Activated T-helper 2 cell treated with anti-CD3 and anti-CD28 coated beads, Interferon-gamma antibody, Interleukin-2, Interleukin-4, amounts not matched to agents 10 μg/mL and 5 μg/mL and 100 μg/mL, durations not matched to agents 14 hours and 24 hours and 36 hours (primary cell): ENCODE measurements around the gene TMEM178B. TPM values are rescaled to one million over a fixed set of nuclear protein-coding genes. Genes with fewer than 3 reads are reported as not detected.

Experiments
- DNase-seq: peaks from one replicate; pipeline ENCODE4 v3.0.0; 2021; ENCODE audit warnings: low spot score
- H3K27ac Mint-ChIP-seq: one replicate; pipeline ENCODE4 v1.8.0; 2021; ENCODE audit warnings: mixed read lengths
- H3K27me3 Mint-ChIP-seq: one replicate; pipeline ENCODE4 v1.8.0; 2021; ENCODE audit warnings: low read depth, mixed read lengths
- H3K36me3 Mint-ChIP-seq: one replicate; pipeline ENCODE4 v1.8.0; 2021; ENCODE audit warnings: low read depth, mixed read lengths
- H3K4me1 Mint-ChIP-seq: one replicate; pipeline ENCODE4 v1.8.0; 2021; ENCODE audit warnings: low read depth, mixed read lengths
- H3K4me3 Mint-ChIP-seq: one replicate; pipeline ENCODE4 v1.8.0; 2021; ENCODE audit warnings: low read depth, mild to moderate bottlenecking, moderate library complexity, mixed read lengths
- H3K9me3 Mint-ChIP-seq: one replicate; pipeline ENCODE4 v1.8.0; 2021; ENCODE audit warnings: mixed read lengths
- intact Hi-C: fragments of 100-400 bp; cut with micrococcal nuclease; formaldehyde crosslinking; loops from one replicate; pipeline ENCODE4 v1.15.1; 2023
- total RNA-seq: library from RNA; stranded (reverse); gene quantifications from 2 replicates; pipeline ENCODE4 v1.2.3, GENCODE V29; 2022

The TMEM178B gene
- total RNA-seq, 1 donor from 2014 or later: 0.30 TPM

DNA sequence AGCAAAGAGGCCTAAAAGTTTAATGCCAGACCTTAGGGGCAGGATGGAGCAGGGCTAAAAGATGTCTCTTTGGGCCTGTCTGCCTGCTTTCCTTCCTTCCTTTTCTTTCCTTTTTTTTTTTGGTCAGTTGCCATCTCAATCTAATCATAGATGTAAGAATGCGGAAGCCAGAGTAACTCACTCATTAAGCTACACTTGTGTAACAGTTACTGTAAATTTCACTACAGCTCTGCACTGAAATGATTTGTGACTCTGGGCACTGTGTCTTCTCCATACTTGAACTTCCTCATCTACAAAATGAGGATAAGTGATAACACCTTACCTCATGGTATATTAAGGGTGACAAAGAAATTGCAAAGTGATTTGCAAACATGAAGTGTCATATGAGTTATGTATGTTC is 401.8 kb downstream of the TMEM178B start:
- H3K36me3 Mint-ChIP-seq: no peaks in the 10 kb centered on the region
- peaks cover 5% of the 10 kb centered on the region for H3K27me3 Mint-ChIP-seq
- DNase-seq: no peak
- H3K4me1 Mint-ChIP-seq: no peaks in the 10 kb centered on the region
- intact Hi-C loops: no loop called here
- no peak overlapping the region for H3K4me3 Mint-ChIP-seq
- no peaks in the 10 kb centered on the region for H3K9me3 Mint-ChIP-seq
- no peak overlapping the region for H3K27ac Mint-ChIP-seq

DNA sequence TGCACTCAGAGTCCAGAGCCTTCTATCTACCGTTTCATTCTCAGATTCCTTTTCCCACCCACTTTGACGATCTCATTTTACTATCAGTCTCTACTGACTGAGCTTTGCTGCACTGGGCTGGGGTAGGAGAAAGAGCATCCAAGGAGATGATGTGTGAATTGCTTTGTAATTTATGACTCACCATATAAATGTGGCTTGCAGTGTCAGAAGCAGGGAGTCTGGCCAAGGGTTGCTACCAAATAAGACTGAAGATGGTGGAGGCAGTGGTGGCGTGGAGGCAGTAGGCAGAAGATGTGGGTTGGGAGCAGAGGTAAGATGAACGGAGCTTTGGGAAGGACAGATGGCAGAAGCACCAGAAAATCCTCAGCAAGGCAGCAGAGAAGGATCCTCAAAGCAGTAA is 404.0 kb downstream of the TMEM178B start:
- intact Hi-C loops: no loop called here
- Mint-ChIP-seq H3K9me3 (no peaks in the 10 kb centered on the region), H3K4me1 (no peaks in the 10 kb centered on the region), H3K4me3 (no peak overlapping the region), H3K36me3 (no peaks in the 10 kb centered on the region), H3K27ac (no peak overlapping the region), H3K27me3 (peaks cover 5% of the 10 kb centered on the region)
- no peak for DNase-seq

DNA sequence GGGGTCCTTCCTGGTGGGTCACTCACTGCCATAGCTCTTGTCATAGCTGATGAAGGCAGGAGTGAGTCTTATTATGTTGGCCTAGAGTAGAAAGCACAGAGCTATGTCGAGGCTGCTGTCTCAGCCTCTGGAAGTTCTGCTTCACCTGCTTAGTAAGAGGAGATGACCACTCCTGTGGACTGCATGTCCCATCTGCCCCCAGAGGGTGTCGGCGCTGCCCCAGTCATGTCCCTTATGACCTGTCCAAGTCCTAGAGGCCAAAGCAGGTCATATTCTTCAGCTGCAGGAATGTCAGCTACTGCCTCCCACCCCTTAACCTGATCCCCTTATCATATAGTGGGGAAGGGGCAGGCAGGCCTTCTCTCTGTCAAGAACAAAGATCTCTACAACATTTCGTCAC is 405.0 kb downstream of the TMEM178B start:
- DNase-seq: no peak
- no peaks in the 10 kb centered on the region for H3K36me3 Mint-ChIP-seq
- no peak overlapping the region for H3K4me3 Mint-ChIP-seq
- H3K27ac Mint-ChIP-seq: no peak overlapping the region
- peaks cover 5% of the 10 kb centered on the region for H3K27me3 Mint-ChIP-seq
- H3K9me3 Mint-ChIP-seq: no peaks in the 10 kb centered on the region
- intact Hi-C loops: no loop called here
- peaks cover 2% of the 10 kb centered on the region for H3K4me1 Mint-ChIP-seq

DNA sequence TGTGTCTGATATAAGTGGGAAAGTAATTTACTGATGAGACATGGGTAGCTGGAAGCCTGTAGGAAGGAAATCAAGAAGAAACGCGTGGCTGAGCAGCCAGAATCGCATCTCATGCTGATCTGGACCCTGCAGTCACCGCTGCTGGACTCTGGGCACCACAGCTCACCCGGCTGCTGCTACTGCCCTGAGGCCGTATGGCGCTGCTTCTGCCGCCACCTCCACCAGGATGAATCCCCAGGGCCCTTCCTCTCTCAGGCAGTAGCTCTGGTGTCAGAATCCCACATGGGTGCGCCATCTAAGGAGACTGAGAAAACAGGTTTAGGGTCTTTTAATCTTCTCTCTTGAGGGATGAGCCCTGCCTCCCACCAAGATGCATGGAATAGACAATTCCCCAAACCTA is 407.1 kb downstream of the TMEM178B start:
- Mint-ChIP-seq H3K4me3 (no peak overlapping the region), H3K36me3 (no peaks in the 10 kb centered on the region), H3K9me3 (no peaks in the 10 kb centered on the region), H3K27me3 (peaks cover 4% of the 10 kb centered on the region), H3K27ac (no peak overlapping the region), H3K4me1 (peaks cover 2% of the 10 kb centered on the region)
- intact Hi-C loops: no loop called here
- DNase-seq: no peak

DNA sequence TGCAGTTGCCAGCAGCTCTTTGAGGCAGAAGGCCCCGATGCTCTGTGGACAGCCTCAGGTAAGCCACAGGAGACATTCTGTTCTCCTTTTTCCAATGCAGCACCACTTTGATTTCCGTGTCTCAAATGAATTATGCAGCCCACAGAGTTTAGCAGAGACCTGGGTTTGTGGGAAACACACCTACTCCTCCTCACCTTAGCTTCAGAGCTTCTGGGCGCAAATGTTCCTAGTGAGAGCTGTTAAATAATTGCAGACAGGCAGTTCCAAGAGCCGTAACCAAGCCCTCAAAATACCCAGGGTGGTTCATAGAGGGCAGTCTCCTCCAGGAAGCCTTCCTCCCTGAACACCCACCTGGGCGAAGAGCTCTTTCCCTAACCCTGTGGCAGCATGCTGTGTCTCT is 408.1 kb downstream of the TMEM178B start:
- Mint-ChIP-seq H3K4me3 (no peak overlapping the region), H3K4me1 (peaks cover 2% of the 10 kb centered on the region), H3K27me3 (peaks cover 6% of the 10 kb centered on the region), H3K27ac (no peak overlapping the region), H3K36me3 (no peaks in the 10 kb centered on the region), H3K9me3 (no peaks in the 10 kb centered on the region)
- DNase-seq: no peak
- intact Hi-C loops: no loop called here

DNA sequence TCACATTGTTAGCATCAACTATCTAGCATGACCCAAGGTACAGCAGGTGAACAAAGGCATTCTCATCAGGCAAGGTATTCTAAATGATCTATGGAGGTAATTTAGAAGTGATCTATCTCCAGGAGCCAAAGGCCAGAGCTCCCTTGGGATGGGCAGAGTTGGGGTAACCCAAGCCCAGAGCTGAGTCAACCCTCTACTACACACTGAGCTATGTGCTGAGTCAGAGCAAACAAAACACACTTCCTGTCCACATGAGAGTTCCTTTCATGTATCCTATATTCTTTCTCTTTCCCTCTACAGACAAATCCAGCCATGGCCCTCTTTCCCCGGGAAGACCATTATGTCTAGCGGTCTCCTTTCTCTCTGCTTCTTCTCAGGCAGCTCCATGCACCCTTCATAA is 409.2 kb downstream of the TMEM178B start:
- intact Hi-C loops: no loop called here
- H3K27me3 Mint-ChIP-seq: peaks cover 3% of the 10 kb centered on the region
- no peaks in the 10 kb centered on the region for H3K36me3 Mint-ChIP-seq
- H3K4me1 Mint-ChIP-seq: peaks cover 2% of the 10 kb centered on the region
- H3K4me3 Mint-ChIP-seq: no peak overlapping the region
- DNase-seq: no peak
- H3K27ac Mint-ChIP-seq: no peak overlapping the region
- no peaks in the 10 kb centered on the region for H3K9me3 Mint-ChIP-seq

DNA sequence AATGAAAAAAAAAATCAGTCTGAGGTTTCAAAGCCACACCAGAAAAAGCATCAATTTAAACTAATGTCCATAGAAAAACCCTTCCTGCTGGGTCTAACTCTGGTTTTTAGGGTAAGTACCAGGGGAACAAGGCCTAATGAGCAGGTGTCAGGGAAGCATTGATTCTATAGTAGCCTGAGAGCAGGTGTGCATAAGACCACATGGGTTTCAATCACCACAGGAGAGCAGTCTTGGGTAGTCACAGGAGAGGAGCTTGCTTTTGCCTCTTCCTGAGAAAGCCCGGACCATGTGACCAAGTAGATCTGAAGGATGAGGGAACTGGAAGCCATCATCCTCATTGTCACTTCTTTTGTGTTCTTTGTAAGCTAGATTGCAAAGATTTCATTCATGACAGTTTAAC is 411.0 kb downstream of the TMEM178B start:
- Mint-ChIP-seq H3K4me3 (no peak overlapping the region), H3K27ac (no peak overlapping the region), H3K27me3 (peaks cover 9% of the 10 kb centered on the region), H3K36me3 (no peaks in the 10 kb centered on the region), H3K9me3 (no peaks in the 10 kb centered on the region), H3K4me1 (peaks cover 2% of the 10 kb centered on the region)
- intact Hi-C loops: no loop called here
- no peak for DNase-seq

DNA sequence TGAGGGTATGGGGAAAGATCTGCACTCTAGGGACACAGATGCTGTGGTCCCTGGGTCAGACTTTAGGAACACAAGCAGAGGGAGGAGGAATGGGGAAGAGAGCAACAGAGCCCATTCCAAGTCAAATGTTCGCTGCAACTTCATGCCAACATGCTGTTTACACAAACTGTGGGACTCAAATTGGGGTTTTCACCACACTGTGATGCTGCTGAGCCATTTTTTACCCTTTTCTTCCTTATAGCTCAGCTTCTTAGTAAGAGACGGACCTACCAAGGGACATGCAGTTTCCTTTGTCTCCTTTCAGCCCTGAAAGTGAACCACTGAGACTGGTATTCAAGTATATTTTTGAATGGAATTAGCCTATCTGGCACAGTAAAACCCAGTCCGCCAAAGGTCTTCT is 413.1 kb downstream of the TMEM178B start:
- H3K27ac Mint-ChIP-seq: no peak overlapping the region
- intact Hi-C loops: no loop called here
- H3K4me1 Mint-ChIP-seq: peaks cover 2% of the 10 kb centered on the region
- H3K4me3 Mint-ChIP-seq: no peak overlapping the region
- H3K36me3 Mint-ChIP-seq: no peaks in the 10 kb centered on the region
- DNase-seq: no peak
- H3K27me3 Mint-ChIP-seq: peaks cover 16% of the 10 kb centered on the region
- H3K9me3 Mint-ChIP-seq: no peaks in the 10 kb centered on the region

DNA sequence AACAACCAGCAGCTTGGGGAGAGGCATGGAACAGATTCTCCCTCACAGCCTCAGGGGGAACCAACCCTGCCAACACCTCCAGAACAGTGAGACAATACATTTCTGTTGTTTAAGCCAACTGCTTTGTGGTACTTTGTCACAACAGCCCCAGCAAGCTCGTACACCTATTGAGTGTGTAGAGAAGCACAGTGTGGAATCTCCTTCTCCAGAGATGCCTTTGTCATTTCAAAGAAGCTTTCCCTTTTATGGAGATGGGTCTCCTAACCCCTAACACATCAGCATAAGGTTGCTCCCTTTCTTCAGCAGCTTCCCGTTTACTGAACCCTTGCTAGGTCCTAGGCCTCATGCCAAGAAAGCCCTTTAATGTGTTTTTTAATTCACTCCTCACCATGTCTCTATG is 416.6 kb downstream of the TMEM178B start:
- Mint-ChIP-seq H3K36me3 (no peaks in the 10 kb centered on the region), H3K4me3 (no peak overlapping the region), H3K4me1 (no peaks in the 10 kb centered on the region), H3K9me3 (no peaks in the 10 kb centered on the region), H3K27me3 (peaks cover 25% of the 10 kb centered on the region), H3K27ac (no peak overlapping the region)
- intact Hi-C loops: no loop called here
- no peak for DNase-seq

DNA sequence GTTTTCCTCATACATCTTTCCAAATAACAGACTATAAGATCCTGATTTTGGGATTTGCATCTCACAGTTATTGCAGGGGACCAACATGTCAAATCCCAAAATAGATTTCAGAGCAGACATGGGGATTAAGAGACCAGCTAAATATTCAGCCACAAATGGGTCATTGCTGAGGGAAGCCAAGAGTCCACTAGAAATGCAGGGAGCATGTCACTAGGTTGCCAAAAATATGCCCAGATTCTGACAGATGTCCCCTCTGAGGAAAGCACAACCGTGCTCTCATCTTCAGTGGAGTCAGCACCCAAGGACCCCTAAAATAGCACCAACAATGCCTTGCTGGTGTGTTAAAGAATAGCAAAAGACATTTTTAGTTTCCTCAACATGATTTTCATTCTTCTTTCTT is 421.2 kb downstream of the TMEM178B start:
- no peaks in the 10 kb centered on the region for H3K9me3 Mint-ChIP-seq
- H3K4me1 Mint-ChIP-seq: no peaks in the 10 kb centered on the region
- H3K4me3 Mint-ChIP-seq: no peak overlapping the region
- intact Hi-C loops: no loop called here
- H3K27ac Mint-ChIP-seq: no peak overlapping the region
- H3K36me3 Mint-ChIP-seq: no peaks in the 10 kb centered on the region
- H3K27me3 Mint-ChIP-seq: peaks cover 34% of the 10 kb centered on the region
- no peak for DNase-seq

DNA sequence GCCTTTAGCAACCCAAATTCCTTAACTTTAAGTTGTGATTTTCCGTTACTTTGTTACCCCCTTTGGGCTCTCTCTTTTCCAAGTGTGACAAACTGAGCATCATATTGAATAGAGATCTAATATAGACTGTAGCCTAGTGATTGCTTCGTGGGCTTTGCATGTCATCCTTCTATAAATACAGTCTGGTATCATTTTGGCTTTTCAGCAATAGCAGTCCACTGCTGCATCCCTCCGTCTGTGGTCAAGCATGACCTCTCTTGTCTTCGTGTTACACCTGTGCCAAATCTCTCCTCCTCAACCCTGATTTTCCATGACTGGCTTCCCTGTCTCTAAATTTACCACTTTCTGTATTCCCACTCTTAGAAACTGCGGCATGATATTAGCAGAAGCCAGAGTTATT is 423.5 kb downstream of the TMEM178B start:
- no peaks in the 10 kb centered on the region for H3K4me1 Mint-ChIP-seq

DNA sequence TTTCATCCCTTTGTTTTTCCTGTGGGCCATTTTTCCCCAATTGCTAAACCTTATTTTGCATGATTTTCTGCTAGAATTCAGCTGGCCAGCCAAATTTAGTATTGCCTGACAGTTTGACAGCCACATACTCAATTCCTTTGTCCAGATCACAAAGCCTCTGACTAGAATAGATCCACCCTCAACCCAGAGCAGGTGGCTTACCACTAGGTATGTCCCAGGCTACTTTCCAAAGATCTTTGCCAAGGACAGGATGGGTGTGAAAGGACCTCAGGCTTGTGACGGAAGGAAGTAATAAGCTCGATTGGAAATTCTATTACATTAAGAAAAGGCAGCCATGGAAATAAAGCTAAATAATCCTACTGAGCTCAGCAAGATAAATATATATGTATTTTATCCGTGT is 426.7 kb downstream of the TMEM178B start:
- Mint-ChIP-seq H3K4me1 (no peaks in the 10 kb centered on the region), H3K4me3 (no peak overlapping the region), H3K36me3 (no peaks in the 10 kb centered on the region), H3K27me3 (peaks cover 39% of the 10 kb centered on the region), H3K27ac (no peak overlapping the region), H3K9me3 (no peaks in the 10 kb centered on the region)
- DNase-seq: no peak
- intact Hi-C loops: no loop called here

More for the DNA sequence above, 423.5 kb downstream of the TMEM178B start:
- intact Hi-C loops: no loop called here
- H3K9me3 Mint-ChIP-seq: no peaks in the 10 kb centered on the region
- no peak overlapping the region for H3K4me3 Mint-ChIP-seq
- no peak for DNase-seq
- H3K36me3 Mint-ChIP-seq: no peaks in the 10 kb centered on the region
- peaks cover 37% of the 10 kb centered on the region for H3K27me3 Mint-ChIP-seq
- H3K27ac Mint-ChIP-seq: no peak overlapping the region

DNA sequence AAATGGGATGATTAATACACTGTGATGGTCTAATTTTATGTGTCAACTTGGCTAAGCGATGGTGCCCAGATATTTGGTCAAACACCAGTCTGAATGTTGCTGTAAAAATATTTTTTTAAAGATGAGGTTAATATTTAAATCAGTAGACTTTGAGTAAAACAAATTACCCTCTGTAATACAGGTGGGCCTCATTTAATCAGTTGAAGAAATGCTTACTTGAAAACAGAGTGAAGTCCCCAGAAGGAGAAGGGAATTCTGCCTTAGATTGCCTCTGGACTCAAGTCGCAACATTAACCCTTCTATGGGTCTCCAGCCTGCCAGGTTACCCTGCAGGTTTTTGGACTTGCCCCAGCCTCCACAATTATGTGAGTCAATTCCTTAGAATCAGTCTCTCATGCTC is 427.6 kb downstream of the TMEM178B start:
- Mint-ChIP-seq H3K27ac (no peak overlapping the region), H3K36me3 (no peaks in the 10 kb centered on the region), H3K27me3 (peaks cover 39% of the 10 kb centered on the region), H3K4me1 (no peaks in the 10 kb centered on the region), H3K9me3 (no peaks in the 10 kb centered on the region), H3K4me3 (no peak overlapping the region)
- intact Hi-C loops: no loop called here
- no peak for DNase-seq

DNA sequence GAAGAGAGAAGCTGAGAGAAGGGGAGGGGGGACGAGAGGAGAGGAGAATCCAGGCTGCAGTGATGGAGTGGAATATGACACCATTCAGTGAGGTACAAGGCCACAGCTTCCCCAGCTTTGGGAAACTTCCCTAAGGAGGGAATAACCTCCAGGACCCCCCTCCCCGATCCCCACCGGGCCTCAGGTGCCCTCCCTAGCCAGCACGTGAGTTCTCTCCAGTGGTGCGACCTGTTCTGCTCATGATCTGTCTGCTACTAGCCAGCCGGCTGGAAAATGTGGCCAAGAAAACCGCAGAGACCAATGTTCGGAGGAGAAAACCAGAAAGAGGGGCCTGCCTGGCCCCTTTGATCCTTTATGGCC is 437.4 kb downstream of the TMEM178B start:
- H3K4me1 Mint-ChIP-seq: peaks cover 11% of the 10 kb centered on the region
- intact Hi-C loops: no loop called here
- no peak overlapping the region for H3K27ac Mint-ChIP-seq
- no peaks in the 10 kb centered on the region for H3K36me3 Mint-ChIP-seq
- peaks cover 58% of the 10 kb centered on the region for H3K27me3 Mint-ChIP-seq
- no peak for DNase-seq
- peaks cover 14% of the 10 kb centered on the region for H3K9me3 Mint-ChIP-seq
- peak overlapping the region; percentile 9 for H3K4me3 Mint-ChIP-seq
